NCI-H1092 (cell line): ENCODE results near the gene IRF2.

Source experiments
- DNase-seq: peaks from one replicate; lab custom pipeline; 2025; lab: John Stamatoyannopoulos, UW

The IRF2 gene

DNA sequence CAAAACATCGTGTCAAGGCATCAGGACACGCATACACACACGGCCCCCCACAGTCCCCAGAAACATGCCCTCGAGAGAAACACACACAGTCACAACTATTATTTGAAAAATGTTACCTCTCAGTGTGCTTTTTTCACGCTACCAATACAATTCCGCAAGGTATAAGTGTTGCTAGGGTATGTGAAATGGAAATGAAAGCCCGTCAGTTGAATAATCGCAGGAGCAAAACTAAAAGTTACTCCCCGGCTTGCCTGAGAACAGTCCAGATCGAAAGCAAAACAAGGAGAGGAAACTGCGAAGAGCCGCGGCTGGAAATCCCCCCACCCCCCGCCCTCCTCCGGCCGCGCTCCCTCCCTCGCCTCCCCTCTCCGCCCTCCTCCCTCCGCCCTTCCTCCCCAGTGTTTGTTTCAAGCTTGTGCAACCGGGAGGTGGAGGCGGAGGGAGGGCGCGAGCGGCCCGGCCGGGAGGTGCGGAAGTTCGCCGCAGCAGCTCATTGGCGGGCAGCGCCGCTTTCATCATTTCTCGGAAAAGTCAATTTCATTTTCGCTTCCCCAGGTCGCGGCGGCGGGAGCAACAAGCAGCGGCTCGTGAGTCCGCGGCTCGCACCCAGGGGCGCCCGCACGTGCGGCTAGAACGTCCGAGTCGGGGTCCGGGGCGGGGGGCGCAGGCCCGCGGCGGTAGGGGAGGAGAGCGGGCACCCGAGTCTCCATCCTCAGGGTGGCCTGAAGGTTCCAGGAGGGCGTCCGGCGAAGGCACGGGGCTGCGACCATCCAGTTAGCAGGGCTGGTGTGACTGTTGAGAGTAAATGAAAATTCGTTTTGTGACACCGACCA, at the start of gene IRF2:
IRF2 (minus strand) TSS at position 288 of the 833 bp plus-strand sequence. CDS start 45,486 bp downstream, outside the sequence.
- DNase-seq: peak; percentile 84

DNA sequence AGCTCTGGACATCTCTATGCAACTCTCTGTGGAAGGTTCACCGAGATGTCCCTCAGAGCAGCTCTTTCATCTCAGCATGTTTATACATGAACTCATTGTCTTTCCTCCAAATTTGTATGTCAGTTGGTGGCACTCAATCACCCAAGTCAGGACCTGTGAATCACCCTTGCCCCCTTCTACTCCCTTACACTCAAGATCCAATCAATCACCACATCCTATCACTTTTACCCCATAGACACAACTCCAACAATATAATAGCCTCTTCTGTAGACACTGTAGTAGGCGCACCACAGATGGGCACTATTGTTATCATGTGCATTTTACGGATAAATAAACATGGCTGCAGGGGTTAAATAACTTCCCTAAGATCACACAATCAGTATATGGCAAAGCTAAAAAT, 41.3 kb upstream of the IRF2 start:
- DNase-seq: no peak

DNA sequence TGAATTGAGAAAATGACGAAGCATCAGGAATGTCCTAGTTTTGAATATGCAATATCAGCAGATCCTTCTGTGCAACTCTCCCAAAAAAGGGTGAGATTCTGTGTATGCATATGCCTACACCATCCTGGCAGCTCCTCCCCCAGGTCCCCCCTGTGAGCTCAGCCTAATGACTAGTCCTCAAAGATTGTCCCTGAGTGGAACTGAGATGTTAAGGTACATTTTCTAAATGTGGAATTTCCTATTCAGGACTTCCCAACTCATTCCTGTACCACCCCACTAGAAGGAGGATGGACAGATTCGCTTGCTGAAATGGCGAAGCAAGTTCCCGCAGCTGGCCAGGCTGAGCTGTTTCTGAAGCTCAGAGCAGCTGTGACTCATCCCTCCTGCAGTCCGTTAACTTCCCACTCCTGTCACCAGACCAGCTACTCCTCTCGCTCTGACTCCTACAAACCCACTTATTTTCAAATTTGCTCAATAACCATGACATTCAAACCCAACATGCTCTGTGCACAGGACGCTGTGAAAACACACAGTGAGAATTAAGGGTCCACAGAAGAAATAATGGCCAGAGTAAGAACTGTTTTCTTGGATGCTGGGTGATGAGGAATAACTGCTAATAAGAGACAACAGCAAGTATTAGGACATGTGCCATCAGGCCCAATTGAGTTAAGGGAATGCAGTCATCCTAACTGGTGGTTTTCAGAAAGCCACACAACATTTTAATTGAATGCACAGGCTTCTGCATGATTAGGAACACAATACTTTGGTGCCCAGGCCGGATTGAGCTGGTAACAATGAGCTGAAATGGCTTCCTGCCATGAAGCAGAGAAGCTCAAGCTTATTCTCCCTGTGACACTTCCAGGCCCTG, 40.0 kb upstream of the IRF2 start:
- no peak for DNase-seq

DNA sequence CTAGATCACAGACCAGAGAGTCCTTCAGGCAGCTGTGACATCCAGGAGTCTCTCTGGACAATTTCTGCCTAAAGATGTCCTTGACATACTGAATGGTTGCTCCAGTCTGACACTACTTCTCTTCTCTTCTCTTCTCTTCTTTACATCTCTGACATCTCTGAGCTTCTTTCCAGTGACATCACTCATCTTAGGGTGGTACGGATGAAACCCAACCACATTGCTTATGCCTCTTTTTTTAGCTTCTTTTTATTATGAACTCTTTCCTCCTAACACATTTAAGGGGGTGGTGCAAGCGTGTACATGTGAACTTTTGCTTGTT, 39.4 kb upstream of the IRF2 start:
- DNase-seq: no peak

DNA sequence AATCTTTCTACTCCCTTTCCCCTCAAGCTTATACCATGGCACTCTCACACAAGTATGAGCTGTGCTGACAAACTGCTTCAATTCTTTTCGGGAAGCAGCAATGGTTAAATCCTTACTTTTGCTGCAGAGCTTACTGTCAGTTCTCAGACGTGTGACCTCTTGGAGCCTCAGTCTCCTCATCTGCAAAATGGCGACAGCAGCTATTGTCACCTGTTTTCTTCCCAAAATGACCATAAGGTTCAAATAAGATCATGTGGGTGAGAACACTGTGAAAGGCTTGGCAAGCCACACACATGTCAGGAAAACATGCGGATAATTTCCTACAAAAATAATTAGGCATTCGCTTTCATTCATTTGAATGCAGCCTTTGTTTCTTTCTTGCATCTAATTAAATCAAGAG, 36.8 kb upstream of the IRF2 start:
- no peak for DNase-seq

DNA sequence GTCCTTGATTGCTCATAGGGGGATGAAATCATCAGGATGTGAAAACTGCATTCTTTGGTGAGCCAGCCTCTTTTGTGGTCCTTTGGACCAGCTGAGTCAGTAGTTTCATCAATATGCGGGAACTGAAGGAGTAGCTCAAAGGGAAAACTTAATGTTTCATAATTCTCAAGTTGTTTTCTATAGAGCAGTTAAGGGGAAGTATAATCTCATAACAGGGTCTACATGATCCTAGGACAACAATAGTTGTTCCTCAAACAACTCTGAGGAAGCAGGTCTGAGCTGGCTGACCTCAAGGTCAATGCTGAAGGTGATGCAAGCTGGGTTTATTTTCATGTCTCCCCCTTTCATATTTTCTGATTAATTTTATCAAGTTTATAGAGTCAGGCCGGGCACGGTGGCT, 36.1 kb upstream of the IRF2 start:
- DNase-seq: no peak

DNA sequence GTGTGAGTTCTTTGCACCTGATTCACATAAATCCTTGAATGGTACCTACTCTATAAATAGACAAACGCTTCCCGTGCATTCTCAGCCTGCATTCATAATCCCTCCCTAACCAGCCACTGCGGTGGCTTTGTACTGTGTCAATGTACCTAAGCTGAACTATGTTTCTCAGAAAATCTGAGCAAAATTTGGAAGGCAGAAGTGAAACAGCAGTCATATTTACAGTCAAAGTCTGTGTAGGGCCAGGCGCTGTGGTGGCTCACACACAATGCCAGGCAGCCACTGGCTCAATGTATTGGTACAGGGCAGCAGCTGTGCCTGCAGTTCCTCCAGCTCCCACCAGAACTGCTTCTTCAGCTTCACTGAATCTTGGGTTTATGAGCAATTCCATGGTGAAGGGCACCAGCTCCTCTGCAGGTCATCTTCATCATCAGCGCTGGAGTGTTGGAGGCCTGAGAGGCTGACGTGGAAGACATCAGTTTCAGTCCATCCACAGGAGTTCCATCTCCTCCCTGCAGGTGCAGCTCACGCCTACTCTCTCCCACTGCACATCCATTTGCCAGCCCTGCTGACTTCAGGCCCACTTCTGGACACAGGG, 32.3 kb upstream of the IRF2 start:
- no peak for DNase-seq

- DNase-seq: no peak
These were observed 30.0 kb upstream of the IRF2 start for GRCh38 chr4:184504385-184504784.

GRCh38 chr4:184503869-184504300, 29.5 kb upstream of the IRF2 start:
- no peak for DNase-seq

GRCh38 chr4:184500748-184501589, 26.6 kb upstream of the IRF2 start:
- DNase-seq: no peak

- DNase-seq: no peak
These were observed 25.6 kb upstream of the IRF2 start for GRCh38 chr4:184499996-184500395.

DNA sequence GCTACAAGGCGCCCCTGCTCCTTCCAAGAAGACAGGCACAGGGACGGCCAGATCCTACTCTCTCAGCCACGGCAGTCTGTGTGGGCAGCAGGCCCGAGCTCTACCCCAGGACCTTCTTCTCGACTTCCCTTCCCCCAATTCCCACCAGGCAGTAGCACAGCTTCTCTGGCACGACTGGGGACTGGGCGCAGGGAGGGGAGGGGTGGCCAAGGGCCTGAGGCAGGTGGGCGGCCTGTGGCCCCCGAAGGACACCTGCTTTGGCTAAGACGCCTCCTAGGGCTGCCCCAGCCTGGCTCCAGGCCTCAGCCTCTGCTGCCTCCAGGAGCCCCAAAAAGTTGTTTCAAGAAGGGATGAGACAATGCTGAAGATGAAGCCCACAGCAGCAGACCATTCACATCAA, 24.2 kb upstream of the IRF2 start:
- no peak for DNase-seq

GRCh38 chr4:184489771-184490170, 15.4 kb upstream of the IRF2 start:
- no peak for DNase-seq

GRCh38 chr4:184487503-184487902, 13.2 kb upstream of the IRF2 start:
- DNase-seq: no peak

DNA sequence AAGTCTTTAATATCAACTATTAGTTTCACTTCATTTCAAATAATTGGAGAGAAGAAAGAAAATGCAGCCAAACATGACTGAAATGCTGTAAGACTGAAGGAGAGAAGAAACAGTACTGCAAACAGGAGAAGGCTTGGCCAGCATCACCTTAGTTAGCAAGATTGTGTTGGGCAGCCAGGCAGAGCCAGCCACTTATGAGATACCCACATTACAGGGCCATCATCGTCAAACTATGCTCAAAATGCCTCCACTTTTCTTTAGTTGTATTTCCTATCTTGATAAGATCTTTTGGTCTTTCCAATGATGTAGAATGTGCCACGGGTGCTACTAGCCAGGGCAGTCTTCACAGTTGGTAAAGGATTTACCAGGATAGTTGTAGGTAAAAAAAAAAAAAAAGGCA, 10.9 kb upstream of the IRF2 start:
- no peak for DNase-seq

- DNase-seq: no peak
These were observed 7.2 kb upstream of the IRF2 start for GRCh38 chr4:184481544-184481943.

DNA sequence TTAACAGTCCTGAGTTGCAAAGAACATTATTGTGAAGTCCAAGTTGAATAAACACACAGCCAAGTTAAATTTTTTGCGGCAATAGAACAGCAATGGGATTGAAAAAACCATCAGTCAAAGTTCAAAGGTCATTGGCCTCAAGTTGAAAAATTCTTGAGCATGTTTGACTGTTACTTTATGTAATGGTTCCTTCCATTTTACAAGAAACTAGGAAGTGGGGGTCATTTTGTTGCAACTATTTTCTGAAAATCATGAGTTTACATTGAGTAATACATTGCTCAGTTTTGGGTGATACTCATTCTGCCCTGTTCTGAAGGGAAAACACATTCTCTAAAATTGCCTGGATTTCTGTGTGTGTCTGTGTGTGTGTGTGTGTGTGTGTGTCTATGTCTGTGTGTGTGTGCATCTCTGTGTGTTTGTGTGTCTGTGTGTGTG, 5.2 kb upstream of the IRF2 start:
- DNase-seq: no peak

- no peak for DNase-seq
These were observed 3.0 kb upstream of the IRF2 start for GRCh38 chr4:184477201-184477999.

DNA sequence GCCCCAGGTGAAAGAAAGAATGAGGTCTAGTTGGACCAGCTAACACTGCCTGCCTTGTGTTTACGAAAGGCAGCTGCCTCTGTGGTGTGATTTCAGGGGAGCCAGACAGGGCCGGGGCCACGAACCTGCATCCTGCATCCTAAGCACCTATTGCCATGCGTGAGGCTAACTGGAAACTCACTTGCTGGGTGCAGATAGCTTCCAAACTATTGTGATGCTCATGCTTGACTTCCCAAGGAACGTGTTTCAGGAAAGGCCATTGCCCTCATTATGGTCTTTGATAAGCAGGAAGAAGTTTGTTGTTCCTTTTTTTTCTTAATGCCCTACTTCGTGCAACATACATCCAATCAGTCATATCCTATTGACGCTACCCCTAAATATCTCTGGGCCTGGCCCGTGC, 2.3 kb upstream of the IRF2 start:
- DNase-seq: no peak

- no peak for DNase-seq
These were observed 1.1 kb upstream of the IRF2 start for GRCh38 chr4:184475498-184475897.

- DNase-seq: no peak
These were observed 729 bp upstream of the IRF2 start for GRCh38 chr4:184475096-184475461.
